ENCODE data around the gene ACBD6.
"Not testable (repeated sequence)": the region's sequence is repeated elsewhere in the genome, so short reads cannot be mapped to it uniquely, and the experiment has no call there.

Gene ACBD6

GRCh38 chr1:180502361-180503279 lies at the start of gene ACBD6:
TSS of gene ACBD6 (minus strand) at chr1:180502577. CDS start at chr1:180502266, 311 bp downstream.
- no peak for DNase-seq (ENCODE audit: low read depth, low spot score)
- peak within 1 kb of the TSS; percentile 94 for H3K27ac ChIP-seq

- DNase-seq (ENCODE audit: low read depth, low spot score): no peak
- no peak overlapping the region for H3K27ac ChIP-seq
Measured at GRCh38 chr1:180551997-180552396, 49.6 kb upstream of the ACBD6 start.

GRCh38 chr1:180550241-180550640 lies 47.9 kb upstream of the ACBD6 start:
- DNase-seq (ENCODE audit: low read depth, low spot score): no peak
- no peak overlapping the region for H3K27ac ChIP-seq

GRCh38 chr1:180549770-180550169 lies 47.4 kb upstream of the ACBD6 start:
- DNase-seq (ENCODE audit: low read depth, low spot score); H3K27ac ChIP-seq: not testable (repeated sequence)

GRCh38 chr1:180548686-180549317 lies 46.4 kb upstream of the ACBD6 start:
- no peak for DNase-seq (ENCODE audit: low read depth, low spot score)
- H3K27ac ChIP-seq: no peak overlapping the region

GRCh38 chr1:180545991-180546390 lies 43.6 kb upstream of the ACBD6 start:
- no peak for DNase-seq (ENCODE audit: low read depth, low spot score)
- no peak overlapping the region for H3K27ac ChIP-seq

GRCh38 chr1:180544050-180544449 lies 41.7 kb upstream of the ACBD6 start:
- DNase-seq (ENCODE audit: low read depth, low spot score): no peak

GRCh38 chr1:180542838-180543145 lies 40.4 kb upstream of the ACBD6 start:
- H3K27ac ChIP-seq: no peak overlapping the region
- no peak for DNase-seq (ENCODE audit: low read depth, low spot score)

More at GRCh38 chr1:180544050-180544449, 41.7 kb upstream of the ACBD6 start:
- H3K27ac ChIP-seq: no peak overlapping the region

- DNase-seq (ENCODE audit: low read depth, low spot score): no peak
- no peak overlapping the region for H3K27ac ChIP-seq
Measured at GRCh38 chr1:180542113-180542837, 39.9 kb upstream of the ACBD6 start.

- no peak for DNase-seq (ENCODE audit: low read depth, low spot score)
- no peak overlapping the region for H3K27ac ChIP-seq
Measured at GRCh38 chr1:180540697-180541594, 38.6 kb upstream of the ACBD6 start.

- no peak for DNase-seq (ENCODE audit: low read depth, low spot score)
- no peak overlapping the region for H3K27ac ChIP-seq
Measured at GRCh38 chr1:180539136-180539535, 36.8 kb upstream of the ACBD6 start.

GRCh38 chr1:180536821-180537372 lies 34.5 kb upstream of the ACBD6 start:
- DNase-seq (ENCODE audit: low read depth, low spot score): no peak
- H3K27ac ChIP-seq: no peak overlapping the region

- H3K27ac ChIP-seq: no peak overlapping the region
- no peak for DNase-seq (ENCODE audit: low read depth, low spot score)
Measured at GRCh38 chr1:180535418-180535999, 33.1 kb upstream of the ACBD6 start.

GRCh38 chr1:180534214-180534613 lies 31.8 kb upstream of the ACBD6 start:
- H3K27ac ChIP-seq: no peak overlapping the region
- DNase-seq (ENCODE audit: low read depth, low spot score): no peak

GRCh38 chr1:180533266-180533987 lies 31.1 kb upstream of the ACBD6 start:
- no peak for DNase-seq (ENCODE audit: low read depth, low spot score)

GRCh38 chr1:180532854-180533253 lies 30.5 kb upstream of the ACBD6 start:
- DNase-seq (ENCODE audit: low read depth, low spot score): no peak

More at GRCh38 chr1:180533266-180533987, 31.1 kb upstream of the ACBD6 start:
- H3K27ac ChIP-seq: no peak overlapping the region

GRCh38 chr1:180530501-180530900 lies 28.1 kb upstream of the ACBD6 start:
- peak overlapping the region; percentile 68 for H3K27ac ChIP-seq
- peak; percentile 58 for DNase-seq (ENCODE audit: low read depth, low spot score)

More at GRCh38 chr1:180532854-180533253, 30.5 kb upstream of the ACBD6 start:
- no peak overlapping the region for H3K27ac ChIP-seq

- no peak for DNase-seq (ENCODE audit: low read depth, low spot score)
Measured at GRCh38 chr1:180528868-180529470, 26.6 kb upstream of the ACBD6 start.

More at GRCh38 chr1:180528868-180529470, 26.6 kb upstream of the ACBD6 start:
- H3K27ac ChIP-seq: no peak overlapping the region
